ENCODE measurements around the gene WDR73. TPM values are rescaled to one million over a fixed set of nuclear protein-coding genes. Genes with fewer than 3 reads are reported as not detected.
"Not testable (repeated sequence)": the region's sequence is repeated elsewhere in the genome, so short reads cannot be mapped to it uniquely, and the experiment has no call there.

The WDR73 gene
- total RNA-seq, 1 donor from 2014 or later, result 26.4 TPM

DNA sequence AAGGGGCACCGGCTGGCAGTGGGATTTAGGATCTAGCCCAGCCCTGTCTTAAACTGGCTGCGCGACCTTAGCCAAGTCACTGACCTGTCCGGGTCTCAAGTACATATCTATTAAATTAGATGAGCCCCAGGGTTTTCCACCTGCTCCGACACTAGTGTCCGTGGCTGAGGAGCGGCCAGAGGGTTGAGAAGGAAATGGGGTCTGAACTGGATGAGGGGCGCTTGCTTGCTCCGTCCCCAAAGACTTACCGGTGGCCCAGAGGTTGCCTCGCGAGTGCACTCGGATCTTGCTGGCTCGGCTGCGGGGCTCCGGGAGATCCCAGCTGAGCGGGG, 3.6 kb upstream of the WDR73 start:
- DNase-seq, result no peak

DNA sequence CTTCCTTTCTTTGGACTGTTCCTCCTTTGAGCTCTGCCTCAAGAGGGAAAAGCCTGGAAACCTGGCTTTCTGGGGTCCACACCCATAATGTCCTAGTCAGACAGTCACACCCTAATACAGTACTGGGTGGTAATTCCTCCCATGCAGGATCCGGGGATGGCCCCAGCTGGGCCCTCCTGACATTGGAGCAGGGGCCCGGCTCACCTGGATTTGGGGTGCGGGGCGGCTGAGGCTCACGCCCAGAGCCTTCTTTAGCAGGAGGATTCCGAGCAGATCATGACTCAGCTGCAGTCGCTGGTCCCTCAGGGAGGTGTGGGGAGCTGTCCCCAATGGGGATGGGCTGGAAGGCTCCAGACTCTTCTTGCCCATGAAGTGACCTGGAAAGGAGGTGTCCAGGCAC, 2.9 kb upstream of the WDR73 start:
- no peak for DNase-seq

DNA sequence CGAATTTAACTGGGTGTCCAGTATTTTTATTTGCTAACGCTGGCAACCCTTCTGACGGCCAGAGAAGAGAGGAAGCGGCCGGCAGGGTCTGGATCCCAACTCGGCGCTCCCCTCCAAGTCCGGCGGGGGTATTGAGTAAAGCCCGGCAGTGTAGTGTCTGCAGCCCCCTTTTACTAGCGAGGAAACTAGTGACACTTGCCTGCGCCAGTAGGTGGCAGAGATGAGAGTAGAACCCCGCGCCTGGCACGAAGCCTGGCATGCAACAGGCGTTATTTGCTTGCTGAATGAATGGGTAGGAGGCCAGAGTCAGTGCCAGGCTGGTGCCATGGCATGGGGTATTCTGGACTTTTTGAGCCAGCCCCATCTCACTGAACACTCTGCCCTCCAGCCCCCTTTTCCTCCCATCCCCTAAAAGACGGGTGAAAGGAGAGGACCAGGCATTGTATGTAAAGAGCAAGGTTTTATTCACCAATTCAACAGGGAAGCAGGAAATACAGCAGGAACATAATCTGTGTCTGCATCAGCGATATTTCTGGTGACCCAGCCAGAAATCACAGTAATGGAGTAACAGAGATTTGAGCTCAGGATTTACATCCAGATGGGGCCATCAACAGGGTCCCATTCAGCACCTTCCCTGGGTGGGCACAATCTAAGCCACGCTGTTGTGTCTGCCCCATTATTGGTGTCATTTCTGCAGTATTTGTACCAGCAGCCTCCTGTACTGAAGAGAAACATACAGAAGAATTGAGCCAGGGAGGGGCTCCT, 788 bp upstream of the WDR73 start:
- DNase-seq, result peak; percentile 90

DNA sequence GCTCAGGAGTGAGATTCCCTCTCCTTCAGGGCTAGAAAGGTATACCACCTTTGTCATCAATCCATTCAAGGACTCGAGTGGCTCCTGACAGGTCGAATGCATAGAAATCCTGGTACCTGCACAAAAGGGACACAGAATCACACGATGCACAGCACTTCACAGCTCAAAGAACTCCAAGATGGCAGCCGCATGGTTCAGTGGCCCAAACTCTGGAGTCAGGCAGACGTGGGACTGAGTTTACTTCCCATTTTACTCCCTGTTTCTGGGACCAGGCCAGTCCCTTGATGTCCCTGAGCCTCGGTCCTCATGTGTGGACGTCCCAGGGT, 536 bp downstream of the WDR73 start:
- DNase-seq, result no peak

DNA sequence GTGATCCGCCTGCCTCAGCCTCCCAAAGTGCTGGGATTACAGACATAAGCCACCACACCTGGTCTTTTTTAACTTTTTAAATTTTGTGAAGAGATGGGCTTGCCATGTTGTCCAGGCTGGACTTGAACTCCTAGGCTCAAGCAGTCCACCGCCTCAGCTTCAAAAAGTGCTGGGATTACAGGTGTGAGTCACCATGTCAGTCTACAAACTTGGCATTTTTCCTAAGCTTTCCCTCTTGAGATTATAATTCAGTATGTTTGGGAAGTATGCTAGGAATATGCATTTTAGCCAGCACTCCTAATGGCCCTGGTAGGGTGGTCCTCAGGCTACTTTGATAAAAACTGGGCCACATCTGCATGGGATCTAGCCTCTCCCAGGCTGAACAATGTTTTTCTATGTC, 4.4 kb downstream of the WDR73 start:
- DNase-seq, result no peak

DNA sequence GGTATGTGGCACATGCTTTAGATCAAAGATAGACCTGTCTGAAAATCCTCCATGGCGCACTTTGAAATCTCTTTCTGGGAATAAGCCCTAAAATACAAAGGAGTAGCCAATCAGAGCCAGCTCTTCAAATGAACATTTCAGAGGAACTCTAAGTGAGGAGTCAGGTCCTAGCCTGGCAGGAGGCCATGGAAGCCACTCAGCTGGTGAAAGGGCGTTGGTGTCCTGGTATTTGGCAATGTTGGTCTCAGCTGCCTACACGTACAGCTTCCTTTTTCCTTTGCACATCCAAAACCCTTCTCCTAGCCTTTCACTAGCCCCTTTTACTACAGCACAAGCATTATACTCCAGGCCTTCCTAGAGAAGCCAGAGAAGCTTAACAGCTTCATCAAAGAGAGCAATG, 5.5 kb downstream of the WDR73 start:
- no peak for DNase-seq

DNA sequence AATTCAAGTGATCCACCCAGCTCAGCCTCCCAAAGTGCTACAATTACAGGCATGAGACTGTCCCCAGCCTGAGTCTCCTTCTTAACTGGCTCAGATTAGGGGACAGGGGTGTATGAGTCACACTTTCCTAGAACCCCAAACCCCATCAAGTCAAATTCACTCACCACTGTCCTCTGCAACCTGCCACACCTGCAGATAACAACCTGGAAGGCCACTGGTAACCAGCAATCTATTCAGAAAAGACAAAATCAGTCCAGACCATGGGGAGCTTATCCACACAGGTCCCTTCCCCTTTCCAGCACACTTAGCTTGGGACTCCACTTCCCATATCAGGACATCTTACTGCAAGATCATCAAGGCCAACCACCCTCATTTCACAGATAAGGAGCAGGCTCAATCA, 6.4 kb downstream of the WDR73 start:
- no peak for DNase-seq

DNA sequence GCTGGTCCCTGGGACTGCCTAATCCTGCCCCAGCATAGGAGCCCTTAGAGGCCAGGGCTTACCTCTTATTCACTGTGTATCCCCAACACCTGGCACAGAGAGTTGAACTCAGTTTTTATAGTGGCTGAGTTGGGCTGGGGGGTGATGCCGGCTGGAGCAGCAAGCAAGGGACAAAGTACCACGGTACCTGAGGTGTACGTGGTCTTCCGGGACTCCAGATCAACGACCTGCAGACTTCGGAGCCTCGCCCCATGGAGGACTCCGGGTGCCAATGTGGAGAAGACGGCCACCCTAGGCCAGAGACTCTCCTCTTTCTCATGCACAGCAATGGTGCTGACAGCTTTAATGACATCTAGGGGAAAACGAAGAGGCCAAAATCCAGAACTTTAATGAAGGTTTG, 8.1 kb downstream of the WDR73 start:
- DNase-seq, result no peak

DNA sequence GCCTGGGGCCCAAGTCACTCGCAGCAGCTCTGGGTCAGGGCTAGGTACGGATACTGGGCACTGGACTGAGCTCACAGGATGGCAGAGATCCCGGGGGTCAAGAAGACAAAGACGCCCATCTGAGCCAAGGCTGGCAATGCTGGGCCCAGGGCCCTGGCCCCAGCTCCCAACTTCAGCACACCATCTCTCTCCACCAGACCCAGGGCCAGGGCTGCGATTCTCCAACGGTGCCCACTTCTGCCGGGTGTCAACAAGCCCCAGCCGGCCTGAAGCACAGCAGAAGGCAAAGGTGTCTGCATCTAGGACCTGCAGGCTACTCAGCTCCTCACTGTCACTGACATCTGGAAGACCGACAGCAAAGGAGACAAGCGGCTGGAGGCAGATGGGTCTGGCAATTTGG, 8.6 kb downstream of the WDR73 start:
- no peak for DNase-seq

DNA sequence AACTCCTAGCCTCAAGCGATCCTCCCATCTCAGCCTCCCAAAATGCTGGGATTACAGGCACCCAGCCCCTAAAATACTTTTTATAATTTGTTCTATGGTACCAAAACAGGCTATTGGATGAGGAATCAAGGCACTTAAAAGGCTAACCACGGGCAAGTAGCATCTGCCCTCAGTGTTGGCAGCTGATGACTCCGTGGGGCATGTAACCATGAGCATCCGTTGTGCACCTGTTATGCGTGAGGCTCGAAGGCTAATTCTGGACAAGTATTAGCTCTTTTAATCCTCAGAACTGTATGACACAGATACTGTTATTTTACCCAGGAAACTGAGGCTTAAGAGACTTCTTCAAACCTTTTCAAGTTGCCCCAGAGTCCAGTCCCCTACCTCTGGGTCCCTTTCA, 10.2 kb downstream of the WDR73 start:
- no peak for DNase-seq

DNA sequence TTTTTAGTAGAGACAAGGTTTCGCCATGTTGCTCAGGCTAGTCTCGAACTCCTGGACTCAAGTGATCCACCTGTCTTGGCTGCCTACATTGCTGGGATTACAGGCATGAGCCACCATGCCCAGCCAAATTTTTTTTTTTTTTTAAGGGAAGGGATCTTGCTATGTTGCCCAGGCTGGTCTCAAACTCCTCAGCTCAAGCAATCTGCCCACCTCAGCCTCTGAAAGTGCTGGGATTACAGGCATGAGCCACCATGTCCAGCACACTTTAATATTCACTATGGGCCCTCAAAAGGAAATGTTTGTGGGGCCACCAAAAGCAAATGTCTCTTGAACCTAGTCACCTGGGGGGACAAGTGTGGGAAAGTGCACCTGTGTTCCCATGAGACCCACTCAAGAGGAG, 11.4 kb downstream of the WDR73 start:
- DNase-seq, result not testable (repeated sequence)

DNA sequence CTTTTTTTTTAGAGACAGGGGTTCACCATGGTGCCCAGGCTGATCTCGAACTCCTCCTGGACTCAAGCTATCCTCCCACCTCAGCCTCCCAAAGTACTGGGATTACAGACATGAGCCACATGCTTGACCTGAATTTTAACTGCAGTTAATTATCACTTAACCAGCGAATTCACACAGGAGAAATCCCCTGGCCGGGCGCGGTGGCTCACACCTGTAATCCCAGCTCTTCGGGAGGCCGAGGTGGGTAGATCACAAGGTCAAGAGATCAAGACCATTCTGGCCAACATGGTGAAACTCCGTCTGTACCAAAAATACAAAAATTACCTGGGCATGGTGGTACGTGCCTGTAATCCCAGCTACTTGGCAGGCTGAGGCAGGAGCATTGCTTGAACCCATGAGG, 12.2 kb downstream of the WDR73 start:
- DNase-seq, result not testable (repeated sequence)

DNA sequence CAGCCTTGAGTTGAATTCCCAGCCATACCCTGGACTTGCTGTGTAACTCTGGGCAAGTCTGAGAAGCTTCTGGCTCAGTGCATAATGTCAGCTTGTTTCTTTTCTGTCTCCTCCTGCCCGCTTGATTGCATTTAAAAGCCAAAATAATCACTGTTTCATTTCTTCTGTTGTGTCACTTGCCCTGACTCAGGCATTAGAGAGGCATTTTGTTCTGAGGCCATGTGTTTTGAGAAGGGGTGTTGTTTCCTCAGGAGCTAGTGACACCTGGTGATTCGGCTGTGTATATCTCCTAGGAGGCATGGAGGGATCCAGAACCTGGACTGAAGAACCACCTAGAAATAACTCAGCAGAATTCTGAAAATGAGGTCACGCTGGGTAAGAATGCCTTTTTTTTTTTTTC, 16.0 kb downstream of the WDR73 start:
- peak; percentile 40 for DNase-seq

DNA sequence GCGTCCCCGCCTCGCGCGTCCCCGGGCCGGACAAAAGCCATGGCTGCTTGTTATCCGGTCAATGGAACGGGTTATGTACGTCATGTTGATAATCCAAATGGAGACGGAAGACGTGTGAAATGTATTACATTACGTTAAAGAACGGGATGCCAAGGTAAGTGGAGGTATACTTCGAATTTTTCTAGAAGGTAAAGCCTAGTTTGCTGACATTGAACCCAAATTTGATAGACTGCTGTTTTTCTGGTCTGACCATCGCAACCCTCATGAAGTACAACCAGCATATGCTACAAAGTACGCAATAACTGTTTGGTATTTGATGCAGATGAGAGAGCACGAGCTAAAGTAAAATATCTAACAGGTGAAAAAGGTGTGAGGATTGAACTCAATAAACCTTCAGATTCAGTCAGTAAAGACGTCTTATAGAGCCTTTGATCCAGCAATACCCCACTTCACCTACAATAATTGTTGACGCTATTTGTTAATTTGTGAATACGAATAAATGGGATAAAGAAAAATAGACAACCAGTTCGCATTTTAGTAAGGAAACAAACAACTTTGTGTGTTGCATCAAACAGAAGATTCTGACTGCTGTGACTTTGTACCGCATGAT, 19.8 kb downstream of the WDR73 start:
- DNase-seq, result no peak

DNA sequence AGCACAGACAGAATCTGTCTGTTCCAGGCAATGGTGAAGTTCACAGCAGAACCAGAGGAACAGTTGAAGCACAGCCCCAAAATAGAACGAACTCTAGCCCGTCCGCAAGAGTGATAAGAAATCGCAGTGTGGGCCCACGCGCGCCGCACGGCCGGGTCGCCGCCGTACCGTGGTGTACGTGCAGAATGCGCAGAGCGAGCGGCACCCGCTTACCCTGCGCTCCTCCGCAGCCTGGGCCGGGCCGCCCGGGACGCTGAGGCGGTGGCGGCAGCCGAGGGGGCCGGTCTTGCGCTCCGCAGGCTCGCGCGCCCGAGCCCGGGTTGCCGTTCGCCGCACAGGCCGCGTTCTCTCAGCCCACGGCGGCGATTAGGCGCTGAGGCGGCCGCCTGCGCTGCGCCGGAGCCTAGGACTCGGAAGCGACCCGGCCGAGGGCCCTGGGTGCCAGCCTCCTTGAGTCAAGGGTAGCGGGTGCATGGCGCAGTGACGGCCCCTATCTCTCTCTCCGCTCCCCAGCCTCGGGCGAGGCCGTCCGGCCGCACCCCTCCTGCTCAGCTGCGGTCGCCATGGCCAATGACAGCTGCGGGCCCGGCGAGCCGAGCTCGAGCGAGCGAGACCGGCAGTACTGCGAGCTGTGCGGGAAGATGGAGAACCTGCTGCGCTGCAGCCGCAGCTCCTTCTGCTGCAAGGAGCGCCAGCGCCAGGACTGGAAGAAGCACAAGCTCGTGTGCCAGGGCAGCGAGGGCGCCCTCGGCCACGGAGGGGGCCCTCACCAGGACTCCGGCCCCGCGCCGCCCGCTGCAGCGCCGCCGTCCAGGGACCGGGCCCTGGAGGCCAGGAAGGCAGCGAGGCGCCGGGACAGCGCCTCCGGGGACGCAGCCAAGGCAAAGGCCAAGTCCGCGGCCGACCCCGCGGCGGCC, 20.5 kb downstream of the WDR73 start:
- DNase-seq, result peak; percentile 83

DNA sequence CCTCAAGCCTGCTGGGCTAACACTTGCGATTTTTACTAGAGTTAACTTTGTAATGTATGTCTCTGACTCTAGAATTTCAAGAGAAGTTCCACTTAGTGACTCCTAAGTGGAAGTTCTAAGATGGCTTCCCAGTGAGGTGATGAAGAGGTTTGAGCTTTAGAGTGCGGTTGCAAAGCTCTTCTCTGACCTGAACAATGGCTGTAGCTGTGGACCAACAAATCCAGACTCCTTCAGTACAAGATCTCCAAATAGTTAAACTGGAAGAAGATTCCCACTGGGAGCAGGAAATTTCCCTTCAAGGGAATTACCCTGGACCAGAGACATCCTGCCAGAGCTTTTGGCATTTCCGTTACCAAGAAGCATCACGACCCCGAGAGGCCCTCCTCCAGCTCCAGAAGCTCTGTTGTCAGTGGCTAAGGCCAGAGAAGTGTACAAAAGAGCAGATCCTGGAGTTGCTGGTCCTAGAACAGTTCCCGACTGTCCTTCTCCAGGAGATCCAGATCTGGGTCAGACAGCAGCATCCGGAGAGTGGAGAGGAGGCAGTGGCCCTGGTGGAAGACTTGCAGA, 22.3 kb downstream of the WDR73 start:
- DNase-seq, result peak; percentile 43

DNA sequence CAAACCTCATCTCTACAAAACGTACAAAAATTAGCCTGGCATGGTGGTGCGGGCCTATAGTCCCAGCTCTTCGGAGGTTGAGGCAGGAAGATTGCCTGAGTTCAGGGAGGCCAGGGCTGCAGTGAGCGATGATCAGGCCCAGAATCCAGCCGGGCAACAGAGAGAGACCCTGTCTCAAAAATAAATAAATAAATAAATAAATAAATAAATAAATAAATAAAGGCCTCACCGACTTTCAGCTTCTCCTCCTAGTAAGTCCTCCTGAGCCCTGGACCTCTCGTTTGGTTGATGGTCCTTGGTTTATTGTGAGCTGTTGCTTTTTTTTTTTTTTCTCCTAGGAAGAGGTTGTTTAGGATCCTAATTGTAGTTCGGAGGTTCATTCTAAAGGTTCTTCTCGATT, 25.1 kb downstream of the WDR73 start:
- DNase-seq, result no peak

DNA sequence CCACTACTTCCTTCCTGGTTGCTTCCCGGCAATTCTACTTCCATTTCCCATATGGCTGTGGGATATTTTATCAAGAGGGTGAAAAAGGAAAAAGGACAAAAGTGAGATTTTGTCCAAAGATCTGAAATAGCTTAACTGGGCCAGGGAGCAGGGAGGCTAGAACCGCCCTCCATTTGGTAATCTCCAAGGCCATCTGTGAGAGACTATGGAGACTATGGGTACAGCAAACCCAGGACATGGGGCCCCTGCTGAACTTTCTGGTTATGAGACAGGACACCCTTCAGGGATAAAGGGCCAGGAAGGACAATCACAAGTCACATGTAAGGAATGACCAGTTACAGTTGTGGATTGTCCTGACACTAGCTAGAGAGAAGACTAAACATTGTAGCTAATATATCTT, 29.0 kb downstream of the WDR73 start:
- no peak for DNase-seq

DNA sequence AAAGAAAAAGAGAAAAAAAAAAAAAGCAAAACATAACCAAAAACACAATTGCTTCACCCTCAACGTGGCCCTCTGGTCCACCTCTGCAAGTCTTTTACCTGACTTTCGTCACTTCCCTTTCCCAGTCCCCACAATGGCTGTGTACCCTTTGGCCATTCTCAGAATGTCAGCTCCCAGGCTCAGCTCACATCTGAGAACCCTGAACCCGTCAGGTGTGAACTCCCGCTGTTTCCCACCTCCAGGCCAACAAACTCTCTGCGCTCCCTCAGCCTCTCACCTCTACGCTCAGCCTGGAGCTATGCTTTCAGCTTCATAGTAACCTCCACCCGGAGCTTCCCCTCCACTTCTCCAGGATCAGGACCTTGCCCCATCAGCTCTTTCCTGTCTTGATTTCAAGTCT, 29.7 kb downstream of the WDR73 start:
- no peak for DNase-seq

DNA sequence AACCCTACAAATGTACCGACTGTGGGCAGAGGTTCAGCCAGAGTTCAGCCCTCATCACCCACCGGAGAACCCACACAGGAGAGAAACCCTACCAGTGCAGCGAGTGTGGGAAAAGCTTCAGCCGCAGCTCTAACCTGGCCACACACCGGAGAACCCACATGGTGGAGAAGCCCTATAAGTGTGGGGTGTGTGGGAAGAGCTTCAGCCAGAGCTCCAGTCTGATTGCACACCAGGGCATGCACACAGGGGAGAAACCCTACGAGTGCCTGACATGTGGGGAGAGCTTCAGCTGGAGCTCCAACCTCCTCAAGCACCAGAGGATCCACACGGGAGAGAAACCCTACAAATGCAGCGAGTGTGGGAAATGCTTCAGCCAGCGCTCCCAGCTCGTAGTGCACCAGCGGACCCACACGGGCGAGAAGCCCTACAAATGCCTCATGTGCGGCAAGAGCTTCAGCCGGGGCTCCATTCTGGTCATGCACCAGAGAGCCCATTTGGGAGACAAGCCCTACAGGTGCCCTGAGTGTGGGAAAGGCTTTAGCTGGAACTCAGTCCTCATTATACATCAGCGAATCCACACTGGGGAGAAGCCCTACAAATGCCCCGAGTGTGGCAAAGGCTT, 32.6 kb downstream of the WDR73 start:
- no peak for DNase-seq

DNA sequence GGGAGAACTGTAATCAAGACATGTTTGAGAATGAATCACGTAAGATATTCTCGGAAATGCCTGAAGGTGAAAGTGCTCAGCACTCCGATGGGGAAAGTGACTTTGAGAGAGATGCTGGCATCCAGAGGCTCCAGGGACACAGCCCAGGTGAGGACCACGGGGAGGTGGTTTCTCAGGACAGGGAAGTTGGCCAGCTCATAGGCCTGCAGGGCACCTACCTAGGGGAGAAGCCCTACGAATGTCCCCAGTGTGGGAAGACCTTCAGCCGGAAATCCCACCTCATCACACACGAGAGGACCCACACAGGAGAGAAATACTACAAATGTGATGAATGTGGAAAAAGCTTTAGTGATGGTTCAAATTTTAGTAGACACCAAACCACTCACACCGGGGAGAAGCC, 33.5 kb downstream of the WDR73 start:
- no peak for DNase-seq

DNA sequence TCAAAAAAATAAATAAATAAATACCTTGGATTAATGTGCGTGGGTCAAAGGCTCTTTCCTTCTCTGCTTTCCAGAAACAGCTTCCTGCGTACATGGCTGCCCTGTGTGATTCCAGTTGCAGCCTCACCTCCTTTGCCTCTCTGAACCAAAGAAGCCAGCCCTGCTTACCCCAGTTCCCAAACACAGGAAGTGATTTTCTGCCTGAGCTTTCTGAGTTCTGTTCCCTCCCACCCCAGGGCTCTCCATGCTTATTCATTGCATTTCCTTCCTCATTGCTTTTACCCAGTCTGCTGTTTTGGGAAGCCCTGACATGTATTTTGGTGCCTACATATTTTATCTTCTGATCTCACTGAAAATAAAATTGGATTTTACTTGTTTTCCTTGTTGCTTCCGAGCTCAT, 37.8 kb downstream of the WDR73 start:
- DNase-seq, result peak; percentile 56

DNA sequence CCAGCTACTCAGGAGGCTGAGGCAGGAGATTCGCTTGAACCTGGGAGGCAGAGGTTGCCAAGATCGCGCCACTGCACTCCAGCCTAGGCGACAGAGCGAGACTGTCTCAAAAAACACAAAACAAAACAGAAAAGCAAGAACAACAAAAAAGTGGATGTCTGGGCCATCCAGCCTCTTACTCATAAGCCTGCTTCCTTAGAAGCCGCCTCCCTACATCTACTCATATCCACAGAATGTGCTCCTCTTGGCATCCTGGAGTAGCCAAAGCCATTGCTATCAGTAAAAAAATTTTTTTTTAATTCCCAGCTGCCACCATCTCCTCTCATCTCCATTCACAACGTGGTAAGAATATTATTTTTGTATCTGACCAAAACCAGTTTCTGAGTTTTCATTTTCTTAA, 42.5 kb downstream of the WDR73 start:
- peak; percentile 38 for DNase-seq

Measured in dermis blood vessel endothelial cell (primary cell).